ENCODE measurements around the gene NEIL1.
"Not testable (repeated sequence)": the region's sequence is repeated elsewhere in the genome, so short reads cannot be mapped to it uniquely, and the experiment has no call there.

The NEIL1 gene

GRCh38 chr15:75367406-75367912 lies 20.6 kb downstream of the NEIL1 start:
- Mint-ChIP-seq H3K27ac (peak overlapping the region; percentile 98), H3K4me1 (peaks cover 21 to 28% of the 10 kb centered on the region in 2 donors), H3K36me3 (peaks cover 31 to 44% of the 10 kb centered on the region in 2 donors), H3K9me3 (no peaks in the 10 kb centered on the region), H3K4me3 (peak overlapping the region; percentile 92 to 94), H3K27me3 (no peaks in the 10 kb centered on the region)
- ATAC-seq (replicated peaks) (no peak), DNase-seq (no peak)

DNA sequence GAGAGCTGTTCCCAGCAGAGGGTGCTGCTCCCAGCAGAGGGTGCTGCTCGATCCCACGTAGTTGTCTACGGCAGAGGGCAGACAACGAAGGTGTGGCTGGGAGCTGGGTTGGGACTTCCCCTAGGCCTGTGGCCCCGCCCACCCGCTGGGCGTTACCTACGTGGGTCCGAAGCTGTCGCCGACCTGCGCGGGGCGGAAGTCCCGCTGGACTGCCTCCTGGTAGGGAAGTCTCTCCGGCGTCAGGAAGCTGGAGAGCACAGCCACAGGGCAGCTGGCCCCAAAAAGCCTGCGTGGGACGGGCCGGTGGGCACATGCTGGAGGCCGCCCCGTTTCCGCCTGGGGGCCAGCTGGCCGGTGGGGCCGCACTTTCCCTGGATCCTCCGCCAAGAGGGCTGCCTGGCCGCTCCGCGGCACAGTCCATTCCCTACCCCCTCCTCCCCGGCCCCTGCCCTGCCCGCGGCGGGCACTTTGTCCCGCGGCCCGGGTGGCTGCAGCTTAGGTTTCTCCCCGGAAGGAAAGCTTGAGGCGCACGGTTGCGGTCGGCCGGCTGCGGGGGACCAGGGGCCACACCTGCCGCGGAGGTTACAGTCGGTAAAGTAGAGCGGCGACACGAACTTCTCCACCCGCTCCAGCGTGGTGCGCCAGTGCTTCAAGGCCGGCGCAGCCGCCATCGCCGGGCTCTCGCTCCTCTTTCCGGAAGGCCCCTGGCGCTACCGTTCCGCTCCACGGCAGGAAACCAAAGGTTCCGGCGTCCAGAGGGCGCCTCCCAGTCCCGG lies 21.3 kb downstream of the NEIL1 start, which contains the start of gene MAN2C1:
MAN2C1 (minus strand) TSS at position 695 of the 776 bp plus-strand sequence; CDS start at position 671, 24 bp downstream.
- Mint-ChIP-seq H3K27me3 (no peaks in the 10 kb centered on the region), H3K4me3 (peak within 1 kb of the TSS; percentile 92 to 94), H3K27ac (peak within 1 kb of the TSS; percentile 98), H3K9me3 (no peaks in the 10 kb centered on the region), H3K4me1 (peaks cover 23 to 28% of the 10 kb centered on the region in 2 donors), H3K36me3 (peaks cover 33 to 47% of the 10 kb centered on the region in 2 donors)
- ATAC-seq (replicated peaks) (peak; percentile 90 to 92), DNase-seq (peak; percentile 95)

DNA sequence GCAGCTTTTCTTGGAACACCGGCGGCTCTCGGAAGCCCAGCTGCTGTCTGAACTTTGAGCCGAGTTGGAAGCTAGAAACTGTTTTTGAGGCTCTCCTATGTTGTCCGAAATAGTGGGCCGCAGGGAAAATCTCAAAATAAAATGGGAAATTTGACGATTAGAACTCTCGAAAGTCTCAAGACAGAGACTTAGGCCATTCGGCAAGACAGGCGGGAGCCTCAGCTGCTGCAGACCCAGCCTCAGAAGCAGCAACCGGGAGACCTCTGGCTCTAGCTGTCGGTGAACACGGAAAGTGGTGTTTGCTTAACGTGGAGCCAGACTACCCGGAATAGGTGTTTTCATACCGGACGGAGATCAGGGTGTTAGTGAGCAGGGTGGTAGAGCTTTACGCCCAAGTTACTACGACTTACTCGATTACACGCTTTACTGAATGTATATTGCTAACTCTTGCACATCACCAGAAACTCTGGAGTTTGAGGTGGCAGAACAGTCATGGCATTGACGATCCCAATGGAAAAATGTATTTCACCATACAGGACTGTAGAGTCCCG lies 21.9 kb downstream of the NEIL1 start:
- Mint-ChIP-seq H3K9me3 (no peaks in the 10 kb centered on the region), H3K27me3 (no peaks in the 10 kb centered on the region), H3K36me3 (peaks cover 28 to 45% of the 10 kb centered on the region in 2 donors), H3K4me3 (peak overlapping the region; percentile 92 to 94), H3K27ac (peak overlapping the region; percentile 98), H3K4me1 (peaks cover 23 to 28% of the 10 kb centered on the region in 2 donors)
- DNase-seq = no peak
- peak; percentile 0 to 1 for ATAC-seq (replicated peaks)

GRCh38 chr15:75369897-75370581 lies 23.2 kb downstream of the NEIL1 start:
- Mint-ChIP-seq H3K4me1 (peaks cover 24 to 28% of the 10 kb centered on the region in 2 donors), H3K27me3 (no peaks in the 10 kb centered on the region), H3K27ac (peak overlapping the region; percentile 98), H3K36me3 (peaks cover 29 to 45% of the 10 kb centered on the region in 2 donors), H3K4me3 (peak overlapping the region; percentile 92 to 94), H3K9me3 (no peaks in the 10 kb centered on the region)
- no peak for DNase-seq
- ATAC-seq (replicated peaks) = no peak

DNA sequence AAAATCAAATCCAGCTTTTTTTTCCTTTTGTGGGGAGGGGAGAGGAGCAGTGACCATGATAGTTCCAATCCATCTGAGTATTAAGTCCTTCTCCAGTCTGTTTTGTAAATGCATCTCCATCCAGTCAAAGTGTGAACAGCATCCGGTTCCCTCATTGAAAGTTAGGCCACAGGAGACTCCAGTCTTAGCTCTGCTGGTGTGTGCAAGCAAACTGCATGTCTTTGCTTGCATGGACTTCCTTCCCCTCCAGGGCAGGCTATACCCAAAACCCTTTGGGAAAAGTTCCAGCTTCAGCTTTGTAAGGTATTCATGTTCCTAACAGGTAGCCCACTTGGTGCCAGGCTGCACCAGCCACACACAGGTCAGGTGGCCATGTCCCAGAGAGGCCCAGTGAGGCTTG lies 24.6 kb downstream of the NEIL1 start:
- no peaks in the 10 kb centered on the region for H3K9me3 Mint-ChIP-seq
- peak overlapping the region; percentile 42 for H3K27ac Mint-ChIP-seq
- H3K4me3 Mint-ChIP-seq = no peak overlapping the region
- H3K27me3 Mint-ChIP-seq = no peaks in the 10 kb centered on the region
- H3K4me1 Mint-ChIP-seq = peaks cover 24 to 33% of the 10 kb centered on the region in 2 donors
- no peak for DNase-seq
- no peak for ATAC-seq (replicated peaks)
- peaks cover 42 to 59% of the 10 kb centered on the region in 2 donors for H3K36me3 Mint-ChIP-seq

DNA sequence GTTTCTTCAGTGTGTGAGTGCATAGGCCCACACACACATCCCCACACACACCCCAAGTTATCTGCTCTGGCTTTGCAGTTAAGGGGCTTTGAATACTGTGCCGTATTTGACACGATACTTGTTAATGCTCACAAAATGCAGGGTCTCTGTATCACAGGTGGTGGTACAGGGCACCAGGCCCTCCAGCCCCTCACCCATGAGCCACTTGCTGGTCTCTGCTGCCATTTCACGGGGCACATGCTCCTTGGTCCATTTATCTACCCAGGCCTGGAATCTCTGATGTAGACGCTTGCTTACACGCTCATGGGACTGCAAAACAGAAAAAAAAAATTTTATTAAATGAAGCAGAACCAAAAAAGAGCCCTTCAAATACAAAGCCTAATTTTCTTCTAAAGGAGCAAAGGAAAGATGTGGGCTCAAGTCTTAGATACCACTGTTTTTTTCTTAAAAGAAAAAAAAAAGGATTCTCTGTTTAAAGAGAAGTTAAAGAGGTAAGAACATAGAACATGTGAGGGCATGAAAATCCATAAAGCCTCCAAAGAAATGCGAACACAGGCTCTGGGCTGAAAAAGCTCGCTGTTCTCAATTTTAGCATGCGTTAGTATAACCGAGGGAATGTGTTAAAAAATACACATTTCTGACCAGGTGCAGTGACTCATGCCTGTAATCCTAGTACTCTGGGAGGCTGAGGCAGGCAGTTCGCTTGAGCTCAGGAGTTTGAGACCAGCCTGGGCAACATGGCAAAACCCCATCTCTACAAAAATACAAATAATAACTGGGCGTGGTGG lies 25.3 kb downstream of the NEIL1 start:
- Mint-ChIP-seq H3K27me3 (no peaks in the 10 kb centered on the region), H3K27ac (no peak overlapping the region), H3K4me1 (peaks cover 21 to 29% of the 10 kb centered on the region in 2 donors), H3K9me3 (no peaks in the 10 kb centered on the region), H3K36me3 (peaks cover 39 to 59% of the 10 kb centered on the region in 2 donors), H3K4me3 (no peak overlapping the region)
- DNase-seq (no peak), ATAC-seq (replicated peaks) (no peak)

DNA sequence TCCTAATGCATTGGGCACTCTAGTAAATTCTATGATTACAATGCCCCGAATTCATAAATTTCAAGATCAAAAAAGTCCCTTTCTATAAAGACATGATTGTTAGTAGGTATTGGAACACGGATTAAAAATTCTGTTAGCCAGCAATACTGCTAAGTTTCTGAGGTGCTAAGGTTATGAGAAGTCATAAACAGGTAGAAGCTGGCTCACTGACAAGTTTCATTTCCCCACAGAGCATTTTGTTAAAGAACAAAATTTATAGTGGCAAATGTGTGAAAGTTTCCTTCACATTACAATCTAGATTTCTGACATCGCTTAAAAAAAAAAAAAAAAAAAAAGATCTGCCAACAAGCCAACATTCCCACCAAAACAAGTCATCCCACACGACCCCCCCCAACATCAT lies 33.9 kb downstream of the NEIL1 start:
- Mint-ChIP-seq H3K27me3 (no peaks in the 10 kb centered on the region), H3K9me3 (no peaks in the 10 kb centered on the region), H3K27ac (no peak overlapping the region), H3K36me3 (peaks cover 30 to 37% of the 10 kb centered on the region in 2 donors), H3K4me1 (peaks cover 8 to 24% of the 10 kb centered on the region in 2 donors), H3K4me3 (no peak overlapping the region)
- ATAC-seq (replicated peaks) (no peak), DNase-seq (no peak)

- not testable (repeated sequence) for DNase-seq; H3K27me3 Mint-ChIP-seq; ATAC-seq (replicated peaks); H3K9me3 Mint-ChIP-seq; H3K4me3 Mint-ChIP-seq; H3K27ac Mint-ChIP-seq
- Mint-ChIP-seq H3K36me3 (peaks cover 37 to 39% of the 10 kb centered on the region in 2 donors), H3K4me1 (peaks cover 19 to 36% of the 10 kb centered on the region in 2 donors)
Measured at GRCh38 chr15:75383986-75384385, 37.1 kb downstream of the NEIL1 start.

DNA sequence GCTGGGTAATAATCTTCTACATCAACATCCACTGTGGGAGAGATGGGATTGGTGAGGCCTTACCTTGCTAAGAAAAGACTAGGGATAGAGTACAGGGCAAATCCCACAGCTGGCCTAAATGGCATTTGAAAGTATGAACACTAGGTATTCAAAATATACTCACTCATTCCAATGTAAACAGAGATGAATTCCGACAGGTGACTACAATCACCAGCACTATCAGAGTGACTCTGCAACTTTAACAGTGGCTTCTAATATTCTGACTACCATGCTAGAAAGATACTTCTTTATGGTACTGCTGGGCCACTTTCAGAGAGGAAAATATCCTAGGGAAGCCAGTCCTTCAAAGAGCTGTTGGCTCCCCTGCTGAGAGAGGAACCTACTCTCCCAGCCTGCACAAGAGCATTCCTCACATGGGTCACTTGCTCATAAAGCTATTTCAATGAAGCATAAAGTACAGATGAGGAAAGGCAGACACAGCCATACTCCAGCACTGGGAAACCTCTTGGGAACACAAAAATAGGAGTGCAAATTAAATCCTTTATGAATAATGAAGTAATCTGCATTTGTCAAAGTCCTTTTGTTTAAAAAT lies 43.0 kb downstream of the NEIL1 start:
- H3K27ac Mint-ChIP-seq = peak overlapping the region; percentile 56
- H3K36me3 Mint-ChIP-seq = peaks cover 39 to 54% of the 10 kb centered on the region in 2 donors
- no peaks in the 10 kb centered on the region for H3K27me3 Mint-ChIP-seq
- DNase-seq (no peak), ATAC-seq (replicated peaks) (no peak)
- H3K4me3 Mint-ChIP-seq = no peak overlapping the region
- no peaks in the 10 kb centered on the region for H3K9me3 Mint-ChIP-seq
- peaks cover 22 to 30% of the 10 kb centered on the region in 2 donors for H3K4me1 Mint-ChIP-seq

GRCh38 chr15:75397494-75397893 lies 50.7 kb downstream of the NEIL1 start:
- no peaks in the 10 kb centered on the region for H3K9me3 Mint-ChIP-seq
- H3K27ac Mint-ChIP-seq = peak overlapping the region; percentile 43
- H3K27me3 Mint-ChIP-seq = no peaks in the 10 kb centered on the region
- peaks cover 12 to 14% of the 10 kb centered on the region in 2 donors for H3K4me1 Mint-ChIP-seq
- peaks cover 48 to 51% of the 10 kb centered on the region in 2 donors for H3K36me3 Mint-ChIP-seq
- ATAC-seq (replicated peaks) (no peak), DNase-seq (no peak)
- no peak overlapping the region for H3K4me3 Mint-ChIP-seq

DNA sequence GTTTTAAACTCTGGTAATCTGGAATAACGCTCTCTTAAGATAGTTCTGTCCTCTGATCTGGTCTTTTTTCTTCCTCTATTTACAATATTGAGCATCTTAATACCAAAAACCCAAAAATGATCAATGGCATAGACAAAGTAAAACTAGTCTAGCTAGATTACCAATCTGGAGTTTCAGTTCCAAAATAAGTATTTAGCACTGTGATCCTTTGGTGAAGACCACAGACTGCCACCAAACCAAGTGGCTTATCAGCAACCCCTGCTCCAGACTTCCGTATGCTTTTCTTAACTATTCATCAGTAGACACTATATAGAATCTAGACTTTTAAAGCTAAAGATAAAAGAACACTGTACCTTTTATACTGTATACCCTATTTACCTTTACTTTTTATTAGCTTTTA lies 57.1 kb downstream of the NEIL1 start:
- DNase-seq = no peak
- Mint-ChIP-seq H3K27me3 (no peaks in the 10 kb centered on the region), H3K4me3 (no peak overlapping the region), H3K27ac (no peak overlapping the region), H3K36me3 (peaks cover 44 to 54% of the 10 kb centered on the region in 2 donors), H3K4me1 (no peaks in the 10 kb centered on the region), H3K9me3 (no peaks in the 10 kb centered on the region)
- no peak for ATAC-seq (replicated peaks)

Measured in stimulated activated naive B cell treated with anti-CD40 and anti-IgM and Interleukin-4, amounts not matched to agents 10 μg/mL and 1 μg/mL and 100 μg/mL, for 72 hours (primary cell).